SK-N-SH (cell line): ENCODE data around the gene HOXC6. TPM values are rescaled to one million over a fixed set of nuclear protein-coding genes. Genes with fewer than 3 reads are reported as not detected.

Source experiments
- CTCF ChIA-PET: fragments of 300-600, 350-600 bp; formaldehyde crosslinking; extraction: SDS; loops from one replicate; lab custom pipeline; 2021; lab: Yijun Ruan, JAX
- POLR2A ChIA-PET: fragments of 350-600 bp; sonication (Branson Sonifier 250); formaldehyde crosslinking; extraction: SDS; loops from one replicate; lab custom pipeline; 2020; ENCODE audit warnings: antibody characterized with exemption, inconsistent platforms; lab: Yijun Ruan, JAX
- DNase-seq: peaks from one replicate; pipeline ENCODE4 v3.0.0; 2012
- H2AFZ ChIP-seq: fragments of 200-600 bp; sonication (generic); 2 replicates; pipeline ENCODE4 v1.8.1; 2016; ENCODE audit warnings: antibody characterized with exemption, mild to moderate bottlenecking, low read depth
- H3F3A ChIP-seq: fragments of 200-600 bp; sonication (generic); replicated peaks from 2 replicates; pipeline ENCODE3; 2016; ENCODE audit warnings: antibody characterized with exemption, mild to moderate bottlenecking; ENCODE audit not compliant: insufficient read depth
- H3K27ac ChIP-seq, 2 experiments: fragments of 200-500 bp in 1 of 2; fragments of 200-600 bp in 1 of 2; sonication (Bioruptor generic) in 1 of 2; sonication (generic), shearing (Covaris generic) in 1 of 2; 2 replicates each; pipeline versions ENCODE4 v1.5.1 to v1.6.1; 2014 to 2016; ENCODE audit warnings: low read depth in 2 of 2, inconsistent platforms in 1 of 2, low read length in 1 of 2, mild to moderate bottlenecking in 1 of 2, mixed read lengths in 1 of 2
- H3K27me3 ChIP-seq: fragments of 200-600 bp; sonication (generic), shearing (Covaris generic); 2 replicates; pipeline ENCODE4 v1.6.1; 2016; ENCODE audit warnings: mixed run types; ENCODE audit not compliant: insufficient read depth
- H3K36me3 ChIP-seq, 2 experiments: fragments of 200-500 bp in 1 of 2; fragments of 200-600 bp in 1 of 2; sonication (Bioruptor generic) in 1 of 2; sonication (generic) in 1 of 2; replicated peaks in 1 of 2; 2 replicates each; pipeline versions ENCODE3 to v1.5.1; 2014 to 2016; ENCODE audit warnings: low read length in 1 of 2, mild to moderate bottlenecking in 1 of 2; ENCODE audit not compliant: insufficient read depth in 2 of 2, control insufficient read depth in 1 of 2
- H3K4me1 ChIP-seq, 2 experiments: fragments of 200-500 bp in 1 of 2; fragments of 200-600 bp in 1 of 2; sonication (Bioruptor generic) in 1 of 2; sonication (generic), shearing (Covaris generic) in 1 of 2; 2 replicates each; pipeline versions ENCODE4 v1.5.1 to v1.6.1; 2014 to 2016; ENCODE audit warnings: low read depth in 1 of 2, low read length in 1 of 2, mixed run types in 1 of 2; ENCODE audit not compliant: insufficient read depth in 2 of 2, control insufficient read depth in 1 of 2
- H3K4me2 ChIP-seq: fragments of 200-600 bp; sonication (generic), shearing (Covaris generic); 2 replicates; pipeline ENCODE4 v1.6.1; 2017; ENCODE audit warnings: mixed run types
- H3K4me3 ChIP-seq, 2 experiments: fragments of 200-500 bp in 1 of 2; fragments of 200-600 bp in 1 of 2; sonication (Bioruptor generic) in 1 of 2; sonication (generic), shearing (Covaris generic) in 1 of 2; 2 replicates each; pipeline versions ENCODE4 v1.5.1 to v1.8.1; 2014 to 2016; ENCODE audit warnings: low read depth in 2 of 2, inconsistent platforms in 1 of 2, low read length in 1 of 2, mild to moderate bottlenecking in 1 of 2, mixed read lengths in 1 of 2, moderate library complexity in 1 of 2
- H3K79me2 ChIP-seq: fragments of 200-600 bp; sonication (generic); 2 replicates; pipeline ENCODE4 v1.8.1; 2017; ENCODE audit warnings: mild to moderate bottlenecking; ENCODE audit not compliant: insufficient read depth
- H3K9ac ChIP-seq: fragments of 200-600 bp; sonication (generic); 2 replicates; pipeline ENCODE4 v1.6.1; 2017; ENCODE audit warnings: mixed run types
- H3K9me2 ChIP-seq: fragments of 200-600 bp; sonication (generic); 2 replicates; pipeline ENCODE4 v1.6.1; 2017; ENCODE audit warnings: mixed run types
- H3K9me3 ChIP-seq: fragments of 200-600 bp; sonication (generic); 2 replicates; pipeline ENCODE4 v1.6.1; 2017; ENCODE audit warnings: mixed run types, mild to moderate bottlenecking, moderate library complexity
- H4K20me1 ChIP-seq: fragments of 200-600 bp; sonication (generic); 2 replicates; pipeline ENCODE4 v1.6.1; 2017; ENCODE audit warnings: mild to moderate bottlenecking, mixed run types; ENCODE audit not compliant: insufficient read depth
- GABPA ChIP-seq: IDR thresholded peaks from 2 replicates; pipeline ENCODE4 v1.4.0; 2012; ENCODE audit warnings: low read depth, mild to moderate bottlenecking
- GATA2 ChIP-seq: sonication (generic); formaldehyde crosslinking; IDR thresholded peaks from 2 replicates; pipeline ENCODE4 v1.5.0; 2020; ENCODE audit warnings: mild to moderate bottlenecking, missing genetic modification reagents
- NRF1 ChIP-seq: IDR thresholded peaks from 2 replicates; pipeline ENCODE4 v1.6.1; 2012; ENCODE audit warnings: low read depth, mild to moderate bottlenecking, low read length
- RFX5 ChIP-seq: IDR thresholded peaks from 2 replicates; pipeline ENCODE4 v1.6.1; 2012; ENCODE audit warnings: mild to moderate bottlenecking, improper control_type of control experiment, low read length
- SMC3 ChIP-seq: IDR thresholded peaks from 2 replicates; pipeline ENCODE4 v1.6.1; 2012; ENCODE audit warnings: low read depth, low read length, improper control_type of control experiment
- USF1 ChIP-seq: IDR thresholded peaks from 2 replicates; pipeline ENCODE4 v1.4.0; 2012; ENCODE audit warnings: low read depth, borderline replicate concordance
- YY1 ChIP-seq: IDR thresholded peaks from 2 replicates; pipeline ENCODE4 v1.4.0; 2012; ENCODE audit warnings: low read depth, mild to moderate bottlenecking
- WGBS: methylation state at CpG from one replicate; pipeline ENCODE4 v1.1.6; 2017; ENCODE audit warnings: low lambda C conversion rate; 5-methylcytosine and 5-hydroxymethylcytosine counted together
- polyA plus RNA-seq, 3 experiments: library from polyadenylated mRNA; depleted of rRNA; stranded (reverse); fragments of >200 nt; gene quantifications; 2 replicates each; pipeline ENCODE4 v1.2.3, GENCODE V29; 2012
- TF ChIP-seq, protein P1 (sequence below): fragments of 200-600 bp; sonication (generic); IDR thresholded peaks from 2 replicates; pipeline ENCODE4 v1.6.1; 2017; ENCODE audit warnings: antibody characterized with exemption, mild to moderate bottlenecking, moderate library complexity

The HOXC6 gene
- polyA plus RNA-seq, 1 of the 3 experiments (the other 2 are of a cell fraction), result 9.1 TPM

DNA sequence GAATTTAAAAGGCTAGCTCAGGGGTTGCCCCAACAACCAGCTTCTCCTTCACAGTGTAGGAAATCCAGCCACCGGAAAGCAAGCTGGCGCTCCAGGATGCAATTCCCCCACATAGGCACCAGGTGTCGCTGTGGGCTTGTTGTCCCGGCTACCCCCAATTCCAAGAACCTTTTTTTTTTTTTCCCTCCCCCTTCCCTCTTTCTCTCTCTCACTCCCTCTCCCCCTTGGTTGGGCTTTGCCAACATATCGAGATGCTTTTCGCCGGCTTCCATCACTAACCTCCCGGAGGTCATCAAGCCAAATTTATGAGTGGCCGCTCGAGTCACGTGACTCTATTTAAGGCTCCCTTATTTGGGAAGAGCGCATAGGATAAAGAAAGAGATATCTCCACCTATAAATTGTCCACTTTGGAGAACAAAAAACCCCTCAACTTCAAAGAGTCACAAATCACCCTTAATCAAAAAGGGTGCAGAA lies 4.4 kb downstream of the HOXC6 start, which contains the start of gene HOXC5 (continued):
- TF ChIP-seq, protein P1, sequence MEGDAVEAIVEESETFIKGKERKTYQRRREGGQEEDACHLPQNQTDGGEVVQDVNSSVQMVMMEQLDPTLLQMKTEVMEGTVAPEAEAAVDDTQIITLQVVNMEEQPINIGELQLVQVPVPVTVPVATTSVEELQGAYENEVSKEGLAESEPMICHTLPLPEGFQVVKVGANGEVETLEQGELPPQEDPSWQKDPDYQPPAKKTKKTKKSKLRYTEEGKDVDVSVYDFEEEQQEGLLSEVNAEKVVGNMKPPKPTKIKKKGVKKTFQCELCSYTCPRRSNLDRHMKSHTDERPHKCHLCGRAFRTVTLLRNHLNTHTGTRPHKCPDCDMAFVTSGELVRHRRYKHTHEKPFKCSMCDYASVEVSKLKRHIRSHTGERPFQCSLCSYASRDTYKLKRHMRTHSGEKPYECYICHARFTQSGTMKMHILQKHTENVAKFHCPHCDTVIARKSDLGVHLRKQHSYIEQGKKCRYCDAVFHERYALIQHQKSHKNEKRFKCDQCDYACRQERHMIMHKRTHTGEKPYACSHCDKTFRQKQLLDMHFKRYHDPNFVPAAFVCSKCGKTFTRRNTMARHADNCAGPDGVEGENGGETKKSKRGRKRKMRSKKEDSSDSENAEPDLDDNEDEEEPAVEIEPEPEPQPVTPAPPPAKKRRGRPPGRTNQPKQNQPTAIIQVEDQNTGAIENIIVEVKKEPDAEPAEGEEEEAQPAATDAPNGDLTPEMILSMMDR, result peak; percentile 94
- TF ChIP-seq GABPA (no peak), USF1 (peak; percentile 90)

GRCh38 chr12:54033106-54033979 lies 5.1 kb downstream of the HOXC6 start:
- no peaks in the 10 kb centered on the region for H3K9me3 ChIP-seq
- H3K27ac ChIP-seq, result peak overlapping the region in 1 of 2 experiments; percentile 93; a peak in 3 of 4 replicates
- peak; percentile 25; the same call in 1 of the 2 replicates for TF ChIP-seq NRF1
- TF ChIP-seq RFX5, result no peak
- TF ChIP-seq SMC3, result no peak
- peak; percentile 84 for TF ChIP-seq YY1
- no peak for TF ChIP-seq GATA2 (CRISPR knock-in tag)
- TF ChIP-seq, all 33 proteins: peak for 2
- Histone ChIP-seq H3K9ac (peak overlapping the region; percentile 55; the same call in 1 of the 2 replicates), H3F3A (peaks cover 8% of the 10 kb centered on the region), H4K20me1 (no peaks in the 10 kb centered on the region), H3K9me2 (no peaks in the 10 kb centered on the region), H3K4me2 (peak overlapping the region; percentile 74), H3K27me3 (no peaks in the 10 kb centered on the region), H3K36me3 (no peaks in the 10 kb centered on the region), H2AFZ (peak overlapping the region; percentile 81), H3K79me2 (no peaks in the 10 kb centered on the region), H3K4me1 (peaks cover 0 to 44% of the 10 kb centered on the region in 2 experiments; a peak in 1 of 4 replicates), H3K4me3 (peak overlapping the region; percentile 52 to 60)
- ChIA-PET POLR2A (interaction anchor here (0.5 to 2.2 kb wide), 11 partner anchors 16 to 247 kb away, joined by 3 to 18 read pairs (median 4); partner anchors contain the start of genes CBX5, HNRNPA1 and HOXC4), CTCF (interaction anchor here (0.7 to 23.2 kb wide), 34 partner anchors 8 to 355 kb away, joined by 3 to 548 read pairs (median 6); partner anchors contain the start of genes HOXC10, HOXC4, HOXC8 and HOXC9)
- peak; percentile 84 for DNase-seq
- 9% methylated on average over 42 of the region's 61 CpGs for whole genome bisulfite sequencing
